ENCODE data around the gene IFT57.

- TF ChIP-seq CTCF (IDR thresholded peaks at IDR 0.05) (no peak), EZH2 (IDR thresholded peaks at IDR 0.05; ENCODE audit: borderline replicate concordance, insufficient read depth, low read depth, low read length, poor library complexity, severe bottlenecking) (no peak)
Observed at GRCh38 chr3:108243243-108243642, 21.0 kb upstream of the IFT57 start.

Data from B cell (primary cell).